K562 (cell line): ENCODE data around the gene DNAH1. TPM values are rescaled to one million over a fixed set of nuclear protein-coding genes. Genes with fewer than 3 reads are reported as not detected.

Experiments used
- ATAC-seq: fragments of 200-7000 bp; cut with Tn5 transposase; 3 replicates; pipeline ENCODE4 v1.9.1; 2020; ENCODE audit warnings: moderate library complexity
- BruUV-seq: library from RNA; stranded (reverse); fragments of 400-500 nt; replicated peaks from 2 replicates; lab custom pipeline; 2021; lab: Mats Ljungman, UMichigan
- CTCF ChIA-PET: fragments of 300-600 bp; formaldehyde crosslinking; extraction: SDS; loops from one replicate; lab custom pipeline; 2021; ENCODE audit warnings: low intra/inter-chr PET ratio; lab: Yijun Ruan, JAX
- POLR2A ChIA-PET: fragments of 300-600, 350-650 bp; sonication (Branson Sonifier 250); formaldehyde crosslinking; extraction: SDS; loops from one replicate; lab custom pipeline; 2021; ENCODE audit warnings: antibody characterized with exemption, inconsistent platforms; lab: Yijun Ruan, JAX
- DNase-seq, 4 experiments: peaks; one replicate each; pipeline versions ENCODE4 v3.0.0 to v3.0.0-alpha.2; 2011 to 2018; ENCODE audit warnings: low spot score in 3 of 4, mixed read lengths in 3 of 4; ENCODE audit errors: extremely low read depth in 1 of 4
- FAIRE-seq: peaks from 2 replicates; lab custom pipeline; 2011; peaks lifted over from hg19 to GRCh38; lab: Jason Lieb, UNC
- H2AFZ ChIP-seq: 2 replicates; pipeline ENCODE4 v1.6.0; 2011; ENCODE audit warnings: low read depth, low read length, control low read depth, inconsistent platforms
- H3K27ac ChIP-seq: fragments of 200-600 bp; 3 replicates; pipeline ENCODE4 v1.8.0; 2011; ENCODE audit warnings: low read depth, mild to moderate bottlenecking, control low read depth, inconsistent platforms, low read length, moderate library complexity, mixed read lengths; ENCODE audit errors: extremely low read depth
- H3K27me3 ChIP-seq, 2 experiments: fragments of 300-600 bp in 1 of 2; 2 replicates in 1 of 2; 3 replicates in 1 of 2; pipeline versions ENCODE4 v1.6.0 to v1.8.0; 2011; ENCODE audit warnings: inconsistent platforms in 2 of 2, low read length in 2 of 2, mild to moderate bottlenecking in 1 of 2, mixed read lengths in 1 of 2, moderate library complexity in 1 of 2; ENCODE audit not compliant: control insufficient read depth in 2 of 2, insufficient read depth in 2 of 2
- H3K36me3 ChIP-seq: fragments of 300-600 bp; 3 replicates; pipeline ENCODE4 v1.8.0; 2011; ENCODE audit warnings: mild to moderate bottlenecking, low read length, inconsistent platforms; ENCODE audit not compliant: control insufficient read depth, insufficient read depth
- H3K4me1 ChIP-seq, 2 experiments: fragments of 200-600 bp in 1 of 2; replicated peaks in 1 of 2; 2 replicates in 1 of 2; 3 replicates in 1 of 2; pipeline versions ENCODE4 v1.5.1 to v1.8.0; 2011; ENCODE audit warnings: inconsistent platforms in 2 of 2, low read length in 2 of 2, mild to moderate bottlenecking in 1 of 2, mixed read lengths in 1 of 2, moderate library complexity in 1 of 2; ENCODE audit not compliant: control insufficient read depth in 2 of 2, insufficient read depth in 2 of 2
- H3K4me2 ChIP-seq: 2 replicates; pipeline ENCODE4 v1.6.1; 2011; ENCODE audit warnings: low read length, control low read depth, inconsistent platforms, mixed read lengths; ENCODE audit not compliant: insufficient read depth
- H3K4me3 ChIP-seq: fragments of 200-600 bp; sonication (generic), shearing (Covaris generic); 2 replicates; pipeline ENCODE4 v1.5.1; 2016; ENCODE audit warnings: control low read depth, inconsistent platforms
- H3K79me2 ChIP-seq: fragments of 200-600 bp; 3 replicates; pipeline ENCODE4 v1.8.0; 2011; ENCODE audit warnings: low read length, inconsistent platforms; ENCODE audit not compliant: control insufficient read depth, insufficient read depth
- H3K9ac ChIP-seq, 2 experiments: 2 replicates each; pipeline versions ENCODE4 v1.6.0 to v1.6.1; 2011; ENCODE audit warnings: low read depth in 2 of 2, low read length in 2 of 2, control low read depth in 1 of 2, inconsistent platforms in 1 of 2, mild to moderate bottlenecking in 1 of 2, mixed read lengths in 1 of 2; ENCODE audit not compliant: insufficient read depth in 1 of 2
- H3K9me1 ChIP-seq: one replicate; pipeline ENCODE4 v1.6.0; 2011; ENCODE audit warnings: inconsistent platforms, mild to moderate bottlenecking, low read length, moderate library complexity; ENCODE audit not compliant: control insufficient read depth, insufficient read depth
- H3K9me3 ChIP-seq: replicated peaks from 2 replicates; pipeline ENCODE4 v1.5.1; 2011; ENCODE audit warnings: low read depth, low read length, inconsistent platforms; ENCODE audit not compliant: control insufficient read depth, insufficient read depth
- H4K20me1 ChIP-seq: replicated peaks from 2 replicates; pipeline ENCODE4 v1.6.1; 2011; ENCODE audit warnings: low read length, inconsistent platforms, mixed read lengths; ENCODE audit not compliant: control insufficient read depth, insufficient read depth
- MAFF ChIP-seq: IDR thresholded peaks from 2 replicates; pipeline ENCODE4 v1.6.1; 2012; ENCODE audit warnings: low read length, improper control_type of control experiment
- POLR2AphosphoS2 ChIP-seq: IDR thresholded peaks from 2 replicates; pipeline ENCODE4 v1.6.1; 2012; ENCODE audit warnings: low read length, improper control_type of control experiment
- RFX1 ChIP-seq: fragments of 450-650 bp; IDR thresholded peaks from 2 replicates; pipeline ENCODE4 v1.6.1; 2016; ENCODE audit warnings: mild to moderate bottlenecking, moderate library complexity
- SRSF9 ChIP-seq: fragments of 200-400 bp; formaldehyde crosslinking; IDR thresholded peaks from 2 replicates; pipeline ENCODE4 v1.6.1; 2017; ENCODE audit warnings: low read depth, low read length, borderline replicate concordance
- ZKSCAN3 ChIP-seq: fragments of 250-450 bp; sonication (Bioruptor Pico); IDR thresholded peaks from 2 replicates; pipeline ENCODE4 v1.4.0; 2020
- WGBS: fragments of 100-300 bp; shearing (Covaris generic); methylation state at CpG from one replicate; pipeline ENCODE4 v1.1.6; 2016; ENCODE audit warnings: low coverage, mixed read lengths; ENCODE audit not compliant: insufficient coverage; ENCODE audit errors: missing lambda C conversion rate; 5-methylcytosine and 5-hydroxymethylcytosine counted together
- in situ Hi-C: fragments of 300-500 bp; cut with MboI; formaldehyde crosslinking; loops from 4 replicates; pipeline ENCODE4 v1.15.0; 2018; ENCODE audit warnings: inconsistent platforms, mixed read lengths
- intact Hi-C: fragments of 100-400 bp; cut with micrococcal nuclease; formaldehyde crosslinking; loops from 2 replicates; pipeline ENCODE4 v1.14.2; 2022
- polyA plus RNA-seq, 8 experiments: library from polyadenylated mRNA; depleted of rRNA in 4 of 8; stranded (reverse) in 5 of 8; unstranded in 3 of 8; fragments of >200 nt; fragmentation: Nextera tagmentation in 2 of 8; fragmentation: Illumina TruSeq in 1 of 8; extraction: Ambion mirVana in 2 of 8; extraction: Trizol in 1 of 8; gene quantifications; 2 replicates each; pipeline versions ENCODE4 v1.2.1 to v1.2.3, GENCODE V29; 2011 to 2014; ENCODE audit warnings: inconsistent platforms in 1 of 8, missing spikeins in 1 of 8
- total RNA-seq, 7 experiments: library from RNA; depleted of rRNA in 6 of 7; stranded (reverse); fragments of >200 nt in 6 of 7; fragmentation: Illumina TruSeq in 2 of 7; extraction: Trizol in 2 of 7; gene quantifications; 2 replicates each; pipeline versions ENCODE4 v1.2.1 to v1.2.3, GENCODE V29; 2011 to 2021; ENCODE audit warnings: low replicate concordance in 1 of 7
- TF ChIP-seq, protein P1 (sequence below): fragments of 200-800 bp; sonication (Bioruptor generic); IDR thresholded peaks from 2 replicates; pipeline ENCODE4 v1.6.1; 2016; ENCODE audit warnings: missing genetic modification characterization, missing compliant biosample characterization

The DNAH1 gene
- total and polyA plus RNA-seq, 9 of the 15 experiments (the other 6 are each of a cell fraction or from before 2014, with no cell fraction given): 0.04 to 0.84 (median 0.50) TPM

DNA sequence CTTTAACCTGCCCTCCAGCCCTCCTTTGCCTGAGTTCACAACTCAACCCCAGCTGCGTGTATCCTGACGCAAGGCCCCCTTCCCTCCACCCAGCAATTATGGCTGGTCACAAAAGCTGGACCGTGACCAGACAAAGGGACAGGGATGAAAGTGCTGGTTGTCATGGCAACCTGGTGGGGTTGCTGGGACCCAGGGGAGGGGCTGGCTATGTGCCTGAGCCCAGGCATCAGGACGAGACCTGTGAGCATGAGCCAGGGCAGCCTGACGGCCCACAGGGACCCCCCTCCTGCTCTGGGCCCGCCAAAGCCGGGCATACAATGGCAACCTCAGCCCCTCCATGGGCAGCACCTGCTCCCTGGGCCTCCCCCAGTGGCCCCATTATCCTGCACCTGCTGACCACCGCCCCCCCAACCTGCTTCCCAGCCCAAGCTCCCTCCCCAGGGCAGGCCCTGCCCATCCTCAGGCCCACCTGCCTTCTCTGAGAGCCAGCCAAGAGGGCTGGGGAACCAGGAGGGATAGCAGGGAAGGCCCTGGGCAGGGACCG is 4.5 kb upstream of the DNAH1 start:
- no peaks in the 10 kb centered on the region for H3K79me2 ChIP-seq
- H3K27ac ChIP-seq: no peak overlapping the region
- TF ChIP-seq RFX1 (peak; percentile 85), ZKSCAN3 (no peak)
- intact Hi-C loops: no loop called here
- H2AFZ ChIP-seq: no peak overlapping the region
- 73% methylated on average over 2 of the region's 9 CpGs for WGBS
- H3K9ac ChIP-seq: no peak overlapping the region
- no peaks in the 10 kb centered on the region for H3K36me3 ChIP-seq
- ATAC-seq: no peak
- no peaks in the 10 kb centered on the region for H3K9me3 ChIP-seq
- in situ Hi-C loops: no loop called here
- H3K9me1 ChIP-seq: no peaks in the 10 kb centered on the region
- BruUV-seq: no TSS peak
- DNase-seq: peak in 1 of 4 experiments; percentile 23
- no peak overlapping the region for H3K4me3 ChIP-seq
- no peaks in the 10 kb centered on the region for H4K20me1 ChIP-seq
- ChIA-PET POLR2A (interaction anchor here (0.6 kb wide), 1 partner anchor 12 kb away, joined by 4 read pairs; no protein-coding TSS in a partner anchor), CTCF (interaction anchor here (0.6 kb wide), 1 partner anchor 16 kb away, joined by 3 read pairs; no protein-coding TSS in a partner anchor)
- H3K27me3 ChIP-seq: no peaks in the 10 kb centered on the region
- no peak for FAIRE-seq
- no peak overlapping the region for H3K4me2 ChIP-seq
- peaks cover 4 to 14% of the 10 kb centered on the region in 2 experiments; a peak in 2 of 5 replicates for H3K4me1 ChIP-seq

- Histone ChIP-seq H3K4me3 (no peak overlapping the region), H3K4me2 (no peak overlapping the region), H3K4me1 (peaks cover 0 to 15% of the 10 kb centered on the region in 2 experiments; a peak in 3 of 5 replicates), H3K27ac (no peak overlapping the region), H4K20me1 (no peaks in the 10 kb centered on the region), H3K36me3 (no peaks in the 10 kb centered on the region), H3K27me3 (no peaks in the 10 kb centered on the region), H3K9me1 (no peaks in the 10 kb centered on the region), H3K79me2 (no peaks in the 10 kb centered on the region), H2AFZ (no peak overlapping the region), H3K9me3 (no peaks in the 10 kb centered on the region), H3K9ac (peak overlapping the region in 1 of 2 experiments; percentile 24; a peak in 1 of 4 replicates)
- DNase-seq: no peak
- intact Hi-C loops: no loop called here
- TF ChIP-seq SRSF9 (no peak), POLR2AphosphoS2 (no peak), MAFF (no peak)
- TF ChIP-seq, protein P1, sequence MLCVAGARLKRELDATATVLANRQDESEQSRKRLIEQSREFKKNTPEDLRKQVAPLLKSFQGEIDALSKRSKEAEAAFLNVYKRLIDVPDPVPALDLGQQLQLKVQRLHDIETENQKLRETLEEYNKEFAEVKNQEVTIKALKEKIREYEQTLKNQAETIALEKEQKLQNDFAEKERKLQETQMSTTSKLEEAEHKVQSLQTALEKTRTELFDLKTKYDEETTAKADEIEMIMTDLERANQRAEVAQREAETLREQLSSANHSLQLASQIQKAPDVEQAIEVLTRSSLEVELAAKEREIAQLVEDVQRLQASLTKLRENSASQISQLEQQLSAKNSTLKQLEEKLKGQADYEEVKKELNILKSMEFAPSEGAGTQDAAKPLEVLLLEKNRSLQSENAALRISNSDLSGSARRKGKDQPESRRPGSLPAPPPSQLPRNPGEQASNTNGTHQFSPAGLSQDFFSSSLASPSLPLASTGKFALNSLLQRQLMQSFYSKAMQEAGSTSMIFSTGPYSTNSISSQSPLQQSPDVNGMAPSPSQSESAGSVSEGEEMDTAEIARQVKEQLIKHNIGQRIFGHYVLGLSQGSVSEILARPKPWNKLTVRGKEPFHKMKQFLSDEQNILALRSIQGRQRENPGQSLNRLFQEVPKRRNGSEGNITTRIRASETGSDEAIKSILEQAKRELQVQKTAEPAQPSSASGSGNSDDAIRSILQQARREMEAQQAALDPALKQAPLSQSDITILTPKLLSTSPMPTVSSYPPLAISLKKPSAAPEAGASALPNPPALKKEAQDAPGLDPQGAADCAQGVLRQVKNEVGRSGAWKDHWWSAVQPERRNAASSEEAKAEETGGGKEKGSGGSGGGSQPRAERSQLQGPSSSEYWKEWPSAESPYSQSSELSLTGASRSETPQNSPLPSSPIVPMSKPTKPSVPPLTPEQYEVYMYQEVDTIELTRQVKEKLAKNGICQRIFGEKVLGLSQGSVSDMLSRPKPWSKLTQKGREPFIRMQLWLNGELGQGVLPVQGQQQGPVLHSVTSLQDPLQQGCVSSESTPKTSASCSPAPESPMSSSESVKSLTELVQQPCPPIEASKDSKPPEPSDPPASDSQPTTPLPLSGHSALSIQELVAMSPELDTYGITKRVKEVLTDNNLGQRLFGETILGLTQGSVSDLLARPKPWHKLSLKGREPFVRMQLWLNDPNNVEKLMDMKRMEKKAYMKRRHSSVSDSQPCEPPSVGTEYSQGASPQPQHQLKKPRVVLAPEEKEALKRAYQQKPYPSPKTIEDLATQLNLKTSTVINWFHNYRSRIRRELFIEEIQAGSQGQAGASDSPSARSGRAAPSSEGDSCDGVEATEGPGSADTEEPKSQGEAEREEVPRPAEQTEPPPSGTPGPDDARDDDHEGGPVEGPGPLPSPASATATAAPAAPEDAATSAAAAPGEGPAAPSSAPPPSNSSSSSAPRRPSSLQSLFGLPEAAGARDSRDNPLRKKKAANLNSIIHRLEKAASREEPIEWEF (CRISPR knock-in tag): no peak
- in situ Hi-C loops: no loop called here
- no TSS peak for BruUV-seq
- no peak for FAIRE-seq
- no peak for ATAC-seq
- 50% methylated on average over 2 of the region's 2 CpGs for WGBS
- ChIA-PET CTCF (no interaction called here), POLR2A (no interaction called here)
Observed at GRCh38 chr3:52313188-52313773, 2.8 kb upstream of the DNAH1 start.
